Measurements from ENCODE around the gene CAMK2B. TPM values are rescaled to one million over a fixed set of nuclear protein-coding genes. Genes with fewer than 3 reads are reported as not detected.
A peak's percentile ranks its signal among the peaks of the same experiment; 100 is the strongest.

The CAMK2B gene
- total RNA-seq, 4 donors from 2014 or later, result 7.0 to 19.3 (median 18.5) TPM

- no peak for DNase-seq
- 89 to 91% methylated on average over 10 to 16 of the region's 16 CpGs for WGBS, 2 donors
- no peaks in the 10 kb centered on the region for H3K9me3 ChIP-seq
- TF ChIP-seq CTCF (IDR thresholded peaks at IDR 0.05), result no peak
- TF ChIP-seq POLR2A (IDR thresholded peaks at IDR 0.05), result no peak
- no peak overlapping the region for H3K4me3 ChIP-seq (replicated peaks in 1 of 3)
- peaks cover 22 to 29% of the 10 kb centered on the region in 2 donors for H3K4me1 ChIP-seq
- H3K36me3 ChIP-seq, result no peaks in the 10 kb centered on the region
- H3K27ac ChIP-seq, result no peak overlapping the region
- intact Hi-C loops (cut with DNase I), result no loop called here
- no peaks in the 10 kb centered on the region for H3K27me3 ChIP-seq
Observed at GRCh38 chr7:44311561-44312495, 13.6 kb downstream of the CAMK2B start.

GRCh38 chr7:44310221-44310848 lies 15.1 kb downstream of the CAMK2B start:
- intact Hi-C loops (cut with DNase I), result no loop called here
- 87 to 88% methylated on average over 10 of the region's 10 CpGs for WGBS, 2 donors
- peak overlapping the region in 1 of 3 donors; percentile 34 for H3K4me3 ChIP-seq (replicated peaks in 1 of 3)
- H3K9me3 ChIP-seq, result no peaks in the 10 kb centered on the region
- no peak for TF ChIP-seq POLR2A (IDR thresholded peaks at IDR 0.05)
- no peak for TF ChIP-seq CTCF (IDR thresholded peaks at IDR 0.05)
- H3K27me3 ChIP-seq, result no peaks in the 10 kb centered on the region
- H3K36me3 ChIP-seq, result no peaks in the 10 kb centered on the region
- H3K4me1 ChIP-seq, result peaks cover 34 to 43% of the 10 kb centered on the region in 2 donors
- DNase-seq, result no peak
- peak overlapping the region in 2 of 3 donors; percentile 83 to 84 for H3K27ac ChIP-seq

- Histone ChIP-seq H3K27me3 (no peaks in the 10 kb centered on the region), H3K9me3 (no peaks in the 10 kb centered on the region), H3K27ac (peak overlapping the region; percentile 75 to 84 (median 83)), H3K4me3 (replicated peaks in 1 of 3) (peak overlapping the region in 1 of 3 donors; percentile 34), H3K4me1 (peaks cover 37 to 43% of the 10 kb centered on the region in 2 donors), H3K36me3 (no peaks in the 10 kb centered on the region)
- 3 to 13% methylated on average over 10 to 16 of the region's 73 CpGs for WGBS, 2 donors
- TF ChIP-seq CTCF (IDR thresholded peaks at IDR 0.05) (no peak), POLR2A (IDR thresholded peaks at IDR 0.05) (peak in 1 of 2 donors; percentile 65)
- intact Hi-C loops (cut with DNase I), result no loop called here
- DNase-seq, result peak; percentile 78 to 86
Observed at GRCh38 chr7:44309271-44310091, 15.9 kb downstream of the CAMK2B start.

GRCh38 chr7:44308596-44309270 lies 16.7 kb downstream of the CAMK2B start:
- intact Hi-C loops (cut with DNase I), result no loop called here
- TF ChIP-seq CTCF (IDR thresholded peaks at IDR 0.05), result no peak
- TF ChIP-seq POLR2A (IDR thresholded peaks at IDR 0.05), result peak in 1 of 2 donors; percentile 7
- peaks cover 37 to 43% of the 10 kb centered on the region in 2 donors for H3K4me1 ChIP-seq
- WGBS, 2 donors, result 89 to 91% methylated on average over 4 to 10 of the region's 18 CpGs
- H3K27ac ChIP-seq, result peak overlapping the region; percentile 75 to 84 (median 83)
- peak; percentile 76 to 82 for DNase-seq
- no peak overlapping the region for H3K4me3 ChIP-seq (replicated peaks in 1 of 3)
- H3K27me3 ChIP-seq, result no peaks in the 10 kb centered on the region
- no peaks in the 10 kb centered on the region for H3K9me3 ChIP-seq
- H3K36me3 ChIP-seq, result no peaks in the 10 kb centered on the region

Measured in thyroid gland (tissue), 4 donors.